HG03196 (cell line): Measurements from ENCODE around the gene ZNF106.

Experiments used
- ATAC-seq: cut with Tn5 transposase; IDR thresholded peaks from one replicate; pipeline ENCODE4 v1.9.1; 2021; ENCODE audit not compliant: unreplicated experiment

Gene ZNF106

DNA sequence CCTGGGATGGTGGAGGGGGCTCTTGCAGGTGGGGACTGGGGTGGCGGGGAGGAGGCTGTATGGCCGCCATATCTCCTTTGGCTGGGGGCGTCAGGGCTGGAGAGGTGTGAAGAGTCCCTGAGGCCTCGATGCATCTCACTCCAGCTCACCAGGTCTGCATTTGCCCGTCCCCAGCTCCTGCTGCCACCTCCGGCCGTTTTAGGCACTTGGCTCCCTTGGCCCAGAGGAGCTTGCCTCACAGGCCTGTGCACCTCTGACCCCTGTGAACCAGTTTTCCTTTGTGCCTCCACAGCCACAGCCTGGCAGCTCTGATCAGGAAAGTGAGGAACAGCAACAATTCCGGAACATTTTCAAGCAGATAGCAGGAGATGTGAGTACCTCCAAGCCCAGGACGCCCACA, 81.9 kb downstream of the ZNF106 start:
- no peak for ATAC-seq

DNA sequence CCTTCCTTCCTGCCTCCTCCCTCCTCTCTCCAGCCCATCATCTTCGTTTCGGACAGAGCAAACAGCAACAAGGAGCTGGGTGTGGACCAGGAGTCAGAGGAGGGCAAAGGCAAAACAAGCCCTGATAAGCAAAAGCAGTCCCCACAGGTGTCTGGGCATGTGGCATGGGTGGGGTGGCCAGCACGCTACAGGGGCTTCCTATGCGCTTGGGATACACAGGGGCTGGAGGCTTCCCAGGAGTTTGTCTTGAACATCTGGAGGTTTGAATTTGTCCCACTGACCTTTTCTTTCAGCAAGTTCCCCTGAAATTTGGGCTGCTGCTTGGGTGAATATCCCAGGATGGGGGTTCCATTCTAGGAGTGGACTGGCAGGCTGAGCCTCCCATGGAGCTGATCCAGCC, 82.8 kb downstream of the ZNF106 start:
- ATAC-seq, result no peak

DNA sequence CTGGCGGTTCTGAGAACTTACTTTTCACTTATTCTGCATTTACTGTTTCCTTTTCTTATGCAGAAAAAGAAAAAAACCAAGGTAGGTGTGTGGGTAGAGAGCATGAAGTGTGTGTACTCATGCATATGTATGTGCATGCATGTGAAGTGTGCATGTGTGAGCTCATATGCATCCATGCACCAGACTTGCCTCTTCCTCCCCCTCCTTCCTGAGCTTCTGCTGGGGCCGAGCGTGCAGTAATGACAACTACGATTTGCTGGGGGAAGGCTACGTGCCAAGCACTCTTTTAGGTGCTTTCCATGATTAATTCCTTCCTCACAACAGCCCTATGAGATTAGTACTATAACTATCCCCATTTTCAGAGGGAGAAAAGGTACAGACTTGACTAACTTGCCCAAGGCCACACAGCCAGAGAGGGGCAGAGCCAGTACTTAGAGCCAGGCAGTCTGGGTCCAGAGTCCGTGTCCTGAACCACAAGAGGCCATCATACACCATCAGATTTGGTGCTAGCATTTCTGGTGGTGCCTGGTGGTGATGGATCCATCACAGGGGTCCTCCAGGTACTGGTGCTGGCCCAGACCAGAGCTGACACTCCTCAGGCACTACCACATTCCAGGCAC, 85.0 kb downstream of the ZNF106 start:
- ATAC-seq, result no peak

DNA sequence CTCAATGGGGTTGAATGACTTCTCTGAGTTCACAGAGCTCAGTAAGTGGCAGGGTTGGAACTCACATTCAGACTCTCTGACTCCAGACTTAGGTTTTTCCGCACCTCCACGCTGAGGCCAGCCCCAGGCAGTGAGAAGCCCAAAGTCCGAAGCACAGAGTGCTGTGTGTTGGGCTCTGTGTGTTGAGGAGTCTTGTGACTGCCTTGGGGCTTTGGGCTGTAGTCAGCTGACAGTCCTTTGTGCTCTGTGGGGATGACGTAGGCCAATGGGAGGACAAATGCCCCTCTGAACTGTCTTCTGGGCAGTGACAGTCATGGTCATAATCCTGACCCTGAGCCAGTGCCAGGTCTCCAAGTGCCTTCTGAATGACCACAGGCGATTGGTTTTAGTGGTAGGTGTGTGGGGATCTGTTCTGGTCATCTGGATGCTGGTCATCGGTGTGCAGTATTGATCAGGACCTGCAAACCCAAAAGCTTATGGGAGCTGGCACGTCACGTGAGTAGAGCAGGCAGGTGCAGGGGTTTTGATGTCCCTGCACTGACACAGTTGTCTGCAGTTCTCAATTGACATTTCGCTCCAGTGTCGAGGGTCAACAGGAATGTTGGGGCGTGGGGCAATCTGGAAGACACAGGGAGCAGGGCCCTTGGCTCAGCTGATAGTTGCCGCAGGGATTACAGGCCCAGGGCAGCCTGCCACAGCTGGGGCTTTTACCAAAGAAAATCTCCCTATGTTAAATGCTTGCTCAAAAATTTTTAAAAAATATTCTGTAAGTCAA, 86.3 kb downstream of the ZNF106 start:
- no peak for ATAC-seq

DNA sequence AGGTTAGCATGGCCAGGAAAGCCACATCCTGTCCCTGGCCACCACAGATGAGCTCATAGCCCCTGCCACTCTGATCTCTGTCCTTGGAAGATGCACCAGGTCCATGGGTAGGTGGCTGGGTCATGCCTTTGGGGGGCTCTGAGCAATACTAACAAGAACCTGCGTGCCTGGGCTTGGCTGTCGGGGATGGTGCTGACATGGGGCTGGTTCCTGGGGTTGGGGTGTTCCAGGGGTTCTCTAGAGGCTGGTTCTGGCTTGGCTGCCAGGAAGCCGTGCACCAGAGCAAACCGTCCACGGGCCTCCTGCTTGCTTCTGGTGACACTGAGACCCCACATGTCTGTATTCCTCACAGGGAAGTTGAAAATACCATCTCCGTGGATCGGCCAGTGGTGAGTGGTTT, 87.6 kb downstream of the ZNF106 start:
- no peak for ATAC-seq

DNA sequence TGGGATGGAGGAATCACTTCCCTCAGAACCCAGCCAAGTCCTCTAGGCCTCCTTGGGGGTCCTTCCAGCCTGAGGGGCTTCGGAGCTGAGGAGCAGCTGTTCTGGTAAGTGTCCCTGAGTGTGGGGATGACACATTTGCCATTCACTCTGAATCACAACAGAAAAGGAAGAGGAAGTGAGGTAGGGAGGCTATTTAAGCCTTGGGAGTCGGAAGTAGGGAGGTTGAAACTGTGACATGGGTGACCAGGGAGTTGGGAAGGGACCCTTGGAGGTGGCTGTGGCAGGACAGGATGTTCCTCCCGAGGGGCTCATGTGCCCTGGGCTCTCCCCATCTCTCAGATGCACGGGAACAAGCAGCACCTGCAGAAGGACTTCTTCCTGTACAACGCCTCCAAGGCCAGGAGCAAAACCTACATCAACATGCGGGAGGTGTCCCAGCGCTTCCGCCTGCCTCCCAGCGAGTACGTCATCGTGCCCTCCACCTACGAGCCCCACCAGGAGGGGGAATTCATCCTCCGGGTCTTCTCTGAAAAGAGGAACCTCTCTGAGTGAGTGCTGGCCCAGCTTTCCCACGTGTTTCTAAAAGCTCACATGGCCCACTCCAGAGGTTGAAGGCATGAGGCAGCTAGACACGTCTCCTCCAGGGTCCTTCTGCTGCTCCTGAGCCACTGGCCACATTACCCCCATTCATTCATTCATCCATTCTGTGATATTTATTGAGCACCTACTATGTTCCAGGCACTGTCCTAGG, 88.3 kb downstream of the ZNF106 start:
- no peak for ATAC-seq

DNA sequence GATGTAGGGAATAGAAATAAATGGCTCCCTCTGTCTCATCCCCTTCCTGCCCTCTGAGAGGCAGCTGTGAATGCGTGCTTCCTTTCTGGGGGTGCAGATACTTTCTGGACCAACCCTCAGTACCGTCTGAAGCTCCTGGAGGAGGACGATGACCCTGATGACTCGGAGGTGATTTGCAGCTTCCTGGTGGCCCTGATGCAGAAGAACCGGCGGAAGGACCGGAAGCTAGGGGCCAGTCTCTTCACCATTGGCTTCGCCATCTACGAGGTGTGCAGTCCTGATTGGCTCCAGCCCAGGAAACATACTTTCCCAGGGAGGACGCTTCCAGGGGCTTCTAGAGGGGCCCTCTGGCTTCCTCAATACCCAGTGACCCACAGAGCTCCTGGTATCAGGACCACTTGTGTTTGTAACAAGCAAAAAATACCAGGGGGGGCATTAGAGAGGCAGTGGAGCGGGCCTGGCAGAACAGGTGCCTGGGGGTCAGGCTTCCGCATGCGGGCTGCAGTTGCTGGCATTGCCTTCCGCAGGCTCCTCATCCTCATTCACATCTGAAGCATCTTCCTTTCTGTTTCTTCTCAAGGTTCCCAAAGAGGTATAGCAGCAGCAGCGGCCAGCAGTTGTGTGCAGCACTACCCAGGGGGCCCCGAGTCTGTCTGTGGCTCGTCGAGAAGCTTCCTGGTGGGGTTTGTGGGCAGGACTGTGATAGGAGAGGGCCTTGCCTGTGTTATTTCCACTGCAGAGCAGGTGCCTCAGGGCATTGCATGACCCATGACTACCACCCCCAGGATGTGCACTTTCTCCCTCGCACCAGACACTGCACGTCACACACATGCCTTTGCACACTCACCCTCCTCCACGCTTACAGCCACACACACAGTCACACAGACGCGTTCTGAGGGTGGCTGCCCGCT, 89.1 kb downstream of the ZNF106 start:
- ATAC-seq, result no peak

DNA sequence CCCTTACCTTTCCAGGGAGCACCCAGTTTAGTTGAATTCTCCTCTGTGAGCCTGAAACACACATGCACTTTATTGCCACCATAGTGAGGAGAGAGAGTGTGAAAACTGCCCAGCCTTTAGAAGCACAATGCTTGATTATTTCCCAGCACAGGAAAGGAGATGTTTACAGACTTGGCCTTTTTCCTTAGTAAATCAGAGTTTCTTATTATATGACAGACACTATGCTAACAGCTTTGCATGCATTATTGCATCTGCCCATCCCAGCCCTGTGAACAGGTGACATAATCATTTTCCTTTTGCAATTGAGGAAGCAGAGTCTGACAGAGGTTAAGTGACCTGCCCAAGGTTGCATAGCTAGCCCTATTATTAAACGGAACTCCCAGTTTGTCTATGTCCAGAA, 95.1 kb downstream of the ZNF106 start:
- no peak for ATAC-seq

DNA sequence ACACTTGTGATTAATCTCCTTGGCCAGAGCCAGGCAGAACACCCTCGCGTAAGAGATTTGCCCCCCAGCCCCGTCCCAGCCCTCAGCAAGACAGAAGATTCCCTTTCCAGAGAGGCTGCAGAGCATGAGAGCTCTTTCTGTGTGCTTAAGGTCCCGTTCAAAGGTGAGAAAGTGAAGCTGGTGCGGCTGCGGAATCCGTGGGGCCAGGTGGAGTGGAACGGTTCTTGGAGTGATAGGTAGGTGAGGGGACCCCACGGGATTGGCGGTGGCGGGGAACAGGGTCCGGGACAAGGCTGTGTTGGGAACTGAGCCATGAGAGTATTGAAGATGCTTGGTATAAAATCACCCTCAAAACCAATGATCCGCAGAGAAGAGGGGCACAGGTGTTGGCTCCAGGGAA, 96.8 kb downstream of the ZNF106 start:
- ATAC-seq, result no peak

DNA sequence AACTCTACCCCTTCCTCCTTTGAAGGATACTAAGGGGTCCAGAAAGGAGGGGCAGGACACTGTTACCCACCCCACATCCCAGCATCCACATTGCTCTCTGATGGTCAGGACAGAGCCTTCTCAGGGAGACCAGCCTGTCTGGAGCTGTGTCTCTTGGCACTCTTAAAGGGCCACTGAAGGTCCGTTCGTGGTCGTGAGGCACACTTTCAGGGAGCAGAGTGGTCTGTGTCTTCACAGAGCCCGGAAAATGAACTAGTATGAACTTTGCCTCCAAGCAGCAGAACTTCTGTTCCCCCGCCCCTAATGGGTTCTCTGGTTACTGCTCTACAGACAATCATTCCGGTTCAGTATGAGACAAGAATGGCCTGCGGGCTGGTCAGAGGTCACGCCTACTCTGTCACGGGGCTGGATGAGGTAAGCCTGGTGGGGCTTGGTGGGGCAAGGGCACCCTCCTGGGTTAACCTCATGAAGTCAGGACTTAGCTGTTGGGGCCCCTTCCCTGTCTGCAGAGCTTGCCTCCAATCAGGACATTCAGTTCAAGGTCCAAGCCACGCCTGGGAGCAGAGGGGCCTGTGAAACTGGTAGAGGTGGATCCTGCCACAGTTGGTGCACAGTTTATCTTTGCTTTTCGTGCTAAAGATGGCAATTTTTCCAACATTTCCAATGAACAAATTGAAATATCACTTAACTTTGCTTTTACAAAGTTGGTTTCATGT, 98.5 kb downstream of the ZNF106 start:
- ATAC-seq, result no peak

DNA sequence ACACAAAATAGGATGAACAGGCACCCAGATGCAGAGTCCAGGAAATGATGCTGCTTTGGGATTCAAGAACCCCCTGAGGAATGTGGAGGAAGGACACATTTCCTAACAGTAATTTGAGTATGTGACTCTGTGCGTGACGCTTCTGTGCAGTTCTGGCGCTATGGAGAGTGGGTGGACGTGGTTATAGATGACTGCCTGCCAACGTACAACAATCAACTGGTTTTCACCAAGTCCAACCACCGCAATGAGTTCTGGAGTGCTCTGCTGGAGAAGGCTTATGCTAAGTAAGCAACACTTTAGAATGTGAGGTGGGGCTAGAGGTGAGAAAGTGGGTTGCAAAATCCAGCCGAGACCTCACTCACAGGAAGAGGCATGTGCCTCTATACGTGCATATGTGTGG, 103.3 kb downstream of the ZNF106 start:
- ATAC-seq, result no peak

DNA sequence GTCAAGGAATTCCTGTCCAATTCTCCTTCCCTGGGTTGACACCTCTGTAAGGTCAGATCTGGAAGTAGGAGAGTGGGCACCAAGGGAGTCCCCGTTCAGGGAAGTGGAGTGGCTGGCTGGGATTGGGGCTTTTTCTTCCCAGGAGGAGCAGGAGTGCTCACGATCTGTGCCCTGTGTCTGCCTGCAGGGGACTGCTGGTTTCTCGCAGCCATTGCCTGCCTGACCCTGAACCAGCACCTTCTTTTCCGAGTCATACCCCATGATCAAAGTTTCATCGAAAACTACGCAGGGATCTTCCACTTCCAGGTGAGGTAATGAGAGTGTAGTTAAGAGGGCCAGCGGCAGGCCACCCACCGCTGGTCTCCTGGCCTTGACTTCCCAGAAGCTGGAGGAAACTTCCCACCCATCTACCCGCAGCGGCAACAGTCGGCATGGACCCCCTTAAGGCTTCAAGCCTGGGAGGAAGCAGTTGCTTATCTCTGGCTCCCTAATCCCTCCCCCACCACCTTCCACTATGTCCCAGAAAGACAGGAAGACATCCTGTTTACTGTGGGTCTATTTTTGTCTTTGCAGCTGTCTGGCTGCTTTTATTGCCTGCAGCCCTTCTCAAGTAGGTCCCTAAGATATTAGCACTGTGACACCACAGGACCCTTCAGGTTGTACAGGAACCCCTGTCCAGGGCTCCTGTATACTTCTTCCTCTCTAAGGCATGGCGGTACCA, 104.8 kb downstream of the ZNF106 start:
- no peak for ATAC-seq

DNA sequence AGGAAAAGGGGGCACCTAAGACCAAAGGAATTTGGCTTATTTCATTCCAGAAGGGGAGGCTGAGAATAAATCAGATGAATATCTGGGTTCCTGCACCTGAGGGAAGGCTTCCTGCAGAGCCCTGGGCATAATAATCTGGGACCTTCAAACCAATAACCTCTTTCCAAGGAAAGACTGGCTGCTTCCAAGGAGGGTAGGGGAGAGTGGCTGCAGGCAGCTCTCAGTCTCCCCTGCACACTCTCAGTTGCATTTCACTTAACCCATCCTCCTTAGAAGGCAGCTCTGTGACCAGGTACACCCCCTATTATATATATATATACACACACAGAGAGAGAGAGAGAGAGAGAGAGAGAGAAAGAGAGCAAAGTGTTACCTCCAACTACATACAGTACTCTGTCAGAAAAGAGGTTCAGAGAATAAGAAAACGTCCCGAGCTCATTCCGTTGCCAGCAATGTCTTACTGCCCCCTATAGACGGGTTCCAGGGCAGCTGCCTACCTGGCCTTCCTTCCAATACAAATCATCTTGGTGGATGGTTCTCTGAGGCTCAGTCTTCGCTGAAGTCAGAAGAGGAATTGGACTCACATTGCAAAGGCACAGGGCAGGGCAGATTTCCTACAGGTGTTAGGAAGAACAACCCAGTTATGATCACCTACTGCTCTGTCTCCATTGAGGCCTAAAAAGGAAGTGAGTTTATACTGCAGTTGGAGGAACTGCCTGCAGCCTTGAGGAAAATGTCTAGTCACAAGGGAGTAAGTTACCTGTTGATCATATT, 105.5 kb downstream of the ZNF106 start:
- ATAC-seq, result no peak

DNA sequence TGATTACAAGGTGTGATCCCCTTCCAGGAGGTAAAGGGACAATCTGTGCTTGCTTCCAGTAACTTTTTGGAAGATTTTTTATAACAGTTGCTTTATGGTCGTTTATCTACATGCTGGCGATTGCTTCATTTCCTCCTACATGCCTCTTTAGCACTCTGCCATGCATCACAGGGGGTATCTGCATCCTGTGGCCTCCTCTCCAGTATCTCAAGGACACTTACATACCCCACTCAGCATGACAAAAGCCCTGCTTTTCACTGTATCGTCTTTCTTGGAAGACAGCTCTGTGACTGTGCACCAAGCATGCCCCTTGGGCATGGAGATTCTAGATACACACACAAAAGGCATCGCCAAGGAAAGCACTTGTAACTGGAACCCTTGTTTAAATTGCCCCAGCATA, 106.3 kb downstream of the ZNF106 start:
- no peak for ATAC-seq

DNA sequence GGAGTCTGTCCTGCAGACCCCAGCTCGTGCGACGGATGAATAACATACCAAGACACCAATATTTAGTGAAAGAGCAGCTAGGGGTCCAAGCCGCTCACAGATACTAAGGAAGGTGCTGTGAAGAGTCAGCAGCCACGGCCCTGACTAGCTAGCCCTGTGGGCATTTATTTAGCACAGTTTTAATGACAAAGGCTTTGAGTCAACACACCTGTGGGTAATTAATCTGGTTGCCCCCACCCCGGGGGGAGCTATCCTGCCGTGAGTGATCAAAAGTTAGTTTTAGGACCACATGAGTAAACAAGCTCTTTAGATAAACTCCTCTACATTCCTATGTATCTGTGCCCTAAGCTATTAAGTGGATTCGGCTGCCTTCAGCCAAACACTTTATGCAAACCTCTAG, 112.9 kb downstream of the ZNF106 start:
- ATAC-seq, result no peak

DNA sequence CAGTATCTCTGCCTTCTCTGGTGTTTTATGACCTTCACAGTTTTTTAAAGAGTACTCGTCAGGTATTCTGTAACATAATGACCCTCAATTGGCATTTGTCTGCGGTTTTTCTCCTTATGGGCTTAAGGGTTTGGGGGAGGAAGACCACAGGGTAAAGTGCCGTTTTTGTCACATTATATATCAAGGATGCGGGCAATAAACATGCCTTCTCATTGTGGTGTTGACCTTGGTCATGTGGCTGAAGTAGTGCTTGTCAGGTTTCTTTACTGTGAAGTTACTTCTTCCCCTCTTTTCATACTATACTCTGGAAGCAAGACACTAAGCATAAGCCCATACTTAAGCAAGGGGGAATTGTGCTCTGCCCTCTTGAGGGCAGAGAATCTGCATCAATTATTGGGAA, 115.0 kb downstream of the ZNF106 start:
- ATAC-seq, result no peak

DNA sequence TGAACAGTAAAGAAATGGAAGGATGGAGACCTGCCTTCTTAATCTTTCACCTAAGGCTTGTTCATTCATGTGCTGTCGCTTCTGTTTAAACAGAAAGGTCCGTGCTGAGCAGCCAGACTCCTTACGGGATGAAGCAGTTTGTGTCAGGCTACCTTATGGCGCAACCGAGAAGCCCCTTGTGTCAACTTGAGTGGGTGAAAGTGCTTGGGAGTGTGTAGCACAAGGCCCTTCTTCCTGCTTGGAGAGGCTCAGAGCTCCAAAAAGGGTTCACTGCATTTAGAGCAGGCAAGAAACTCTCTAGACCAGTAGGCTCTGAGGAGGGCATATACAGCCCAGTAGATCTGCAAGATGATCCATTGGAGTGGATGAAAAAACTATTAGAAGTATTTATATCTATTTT, 115.7 kb downstream of the ZNF106 start:
- ATAC-seq, result no peak

DNA sequence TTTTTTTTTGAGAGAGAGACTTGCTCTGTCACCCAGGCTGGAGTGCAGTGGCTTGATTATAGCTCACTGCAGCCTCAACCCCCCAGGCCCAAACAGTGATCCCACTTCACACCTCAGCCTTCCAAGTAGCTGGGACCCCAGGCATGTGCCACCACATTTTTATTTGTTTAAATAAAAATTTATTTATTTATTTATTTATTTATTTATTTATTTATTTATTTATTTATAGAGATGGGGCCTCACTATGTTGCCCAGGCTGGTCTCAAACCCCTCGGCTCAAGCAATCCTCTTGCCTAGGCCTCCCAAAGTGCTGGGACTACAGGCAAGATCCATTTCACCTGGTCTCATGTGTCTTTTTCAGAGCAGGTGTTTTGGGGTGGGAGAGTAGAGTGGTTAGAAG, 116.1 kb downstream of the ZNF106 start:
- no peak for ATAC-seq

DNA sequence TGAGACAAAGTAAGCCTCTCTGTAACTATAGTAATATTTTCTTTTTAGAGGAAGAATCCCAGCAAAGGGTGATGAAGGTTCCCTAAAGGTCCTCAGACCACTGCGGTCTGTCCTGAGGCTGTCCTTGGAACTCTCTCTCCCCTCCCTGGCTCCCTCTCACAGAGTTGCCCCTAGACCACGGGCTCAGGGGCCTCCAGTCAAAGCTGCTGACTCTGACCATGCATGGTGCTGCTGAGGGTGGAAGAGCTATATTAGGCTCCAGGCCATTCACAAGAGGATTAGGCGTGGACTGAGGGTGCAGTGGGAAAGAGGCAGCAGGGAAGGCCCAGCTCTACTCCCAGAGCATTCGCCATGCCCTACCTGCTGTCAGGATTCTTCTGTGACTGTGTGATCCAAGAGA, 117.0 kb downstream of the ZNF106 start:
- no peak for ATAC-seq
